Naive B cell (primary cell): ENCODE results near the gene FKBP7. TPM values are rescaled to one million over a fixed set of nuclear protein-coding genes. Genes with fewer than 3 reads are reported as not detected.
"Not testable (repeated sequence)": the region's sequence is repeated elsewhere in the genome, so short reads cannot be mapped to it uniquely, and the experiment has no call there.

Source experiments
- ATAC-seq, 2 donors: fragments of 150-1000 bp; cut with Tn5 transposase; 2 replicates each; pipeline ENCODE4 v1.10.0; 2021; ENCODE audit warnings: low read depth in 2 of 2, mild to moderate bottlenecking in 2 of 2, moderate library complexity in 2 of 2
- DNase-seq: peaks from one replicate; pipeline ENCODE4 v3.0.0; 2022
- H3K27ac Mint-ChIP-seq, 6 donors: one replicate each; pipeline ENCODE4 v1.8.0; 2020 to 2022; ENCODE audit warnings: mild to moderate bottlenecking in 6 of 6, mixed read lengths in 6 of 6, moderate library complexity in 5 of 6, inconsistent platforms in 2 of 6
- H3K27me3 Mint-ChIP-seq, 3 donors: one replicate each; pipeline ENCODE4 v1.8.0; 2021 to 2022; ENCODE audit warnings: mixed read lengths in 3 of 3, mild to moderate bottlenecking in 1 of 3
- H3K36me3 Mint-ChIP-seq, 2 donors: one replicate each; pipeline ENCODE4 v1.8.0; 2020 to 2022; ENCODE audit warnings: mixed read lengths in 2 of 2, inconsistent platforms in 1 of 2, mild to moderate bottlenecking in 1 of 2
- H3K4me1 Mint-ChIP-seq, 3 donors: one replicate each; pipeline ENCODE4 v1.8.0; 2020 to 2022; ENCODE audit warnings: mixed read lengths in 3 of 3, inconsistent platforms in 1 of 3, mild to moderate bottlenecking in 1 of 3, moderate library complexity in 1 of 3
- H3K4me3 Mint-ChIP-seq, 8 donors: one replicate each; pipeline ENCODE4 v1.8.0; 2020 to 2022; ENCODE audit warnings: mild to moderate bottlenecking in 8 of 8, mixed read lengths in 8 of 8, moderate library complexity in 8 of 8, inconsistent platforms in 2 of 8
- H3K9me3 Mint-ChIP-seq, 7 donors: one replicate each; pipeline ENCODE4 v1.8.0; 2020 to 2022; ENCODE audit warnings: mixed read lengths in 7 of 7, mild to moderate bottlenecking in 5 of 7, inconsistent platforms in 2 of 7, moderate library complexity in 1 of 7
- polyA plus RNA-seq, 6 donors: library from polyadenylated mRNA; unstranded; fragments of 300-500 nt; fragmentation: Illumina TruSeq; gene quantifications; one replicate each; pipeline ENCODE4 v1.2.3, GENCODE V29; 2021; ENCODE audit warnings: low read depth in 6 of 6

Gene FKBP7
- polyA plus RNA-seq, 6 donors from 2014 or later, result 2.4 to 9.9 (median 4.7) TPM

GRCh38 chr2:178480227-178481181 lies 2.1 kb upstream of the FKBP7 start, which contains the start of gene PLEKHA3:
PLEKHA3 (plus strand) TSS chr2:178480457; CDS start chr2:178480870, 413 bp downstream.
- H3K27me3 Mint-ChIP-seq, result no peaks in the 10 kb centered on the region
- no peaks in the 10 kb centered on the region for H3K9me3 Mint-ChIP-seq
- H3K4me1 Mint-ChIP-seq, result peaks cover 27 to 53% (median 48%) of the 10 kb centered on the region in 3 donors
- peak within 1 kb of the TSS; percentile 94 to 99 (median 98) for H3K4me3 Mint-ChIP-seq
- H3K27ac Mint-ChIP-seq, result peak within 1 kb of the TSS; percentile 96 to 100 (median 99)
- no peaks in the 10 kb centered on the region for H3K36me3 Mint-ChIP-seq
- ATAC-seq (peak; percentile 51 to 54), DNase-seq (peak; percentile 81)

DNA sequence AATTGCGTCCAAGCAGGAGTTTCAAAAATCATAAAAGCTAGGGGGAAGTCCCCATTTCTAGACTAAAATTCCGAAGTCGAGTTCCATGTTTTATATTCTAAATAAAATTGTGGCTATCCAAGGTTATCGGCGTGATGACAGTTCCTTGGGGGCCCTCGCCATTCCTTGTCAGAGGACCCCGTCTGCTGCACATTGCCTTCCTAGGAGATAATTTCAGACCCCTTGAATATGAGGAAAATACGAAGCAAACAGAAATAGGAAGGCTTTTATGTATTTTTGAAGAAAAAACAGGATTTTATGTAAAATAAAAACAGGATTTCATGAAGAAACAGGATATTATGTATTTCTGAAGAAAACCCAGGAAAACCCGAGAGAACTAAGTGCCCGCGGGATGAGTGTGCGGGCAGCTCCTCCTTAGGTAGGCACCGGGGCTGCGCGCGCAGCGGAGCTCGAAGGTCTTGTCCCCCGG lies 1.4 kb upstream of the FKBP7 start:
- H3K9me3 Mint-ChIP-seq, result no peaks in the 10 kb centered on the region
- H3K27me3 Mint-ChIP-seq, result no peaks in the 10 kb centered on the region
- DNase-seq, result no peak
- H3K4me3 Mint-ChIP-seq, result peak overlapping the region; percentile 94 to 99 (median 98)
- H3K27ac Mint-ChIP-seq, result peak overlapping the region; percentile 69 to 99 (median 96)
- no peaks in the 10 kb centered on the region for H3K36me3 Mint-ChIP-seq
- H3K4me1 Mint-ChIP-seq, result peaks cover 27 to 53% (median 44%) of the 10 kb centered on the region in 3 donors
- ATAC-seq, result no peak

- ATAC-seq, result no peak
- Mint-ChIP-seq H3K36me3 (no peaks in the 10 kb centered on the region), H3K27ac (peak overlapping the region; percentile 96 to 100 (median 99)), H3K4me3 (peak overlapping the region; percentile 94 to 99 (median 98)), H3K27me3 (no peaks in the 10 kb centered on the region), H3K4me1 (peaks cover 22 to 48% (median 40%) of the 10 kb centered on the region in 3 donors), H3K9me3 (no peaks in the 10 kb centered on the region)
- no peak for DNase-seq
These were observed 846 bp upstream of the FKBP7 start for GRCh38 chr2:178479275-178479616.

DNA sequence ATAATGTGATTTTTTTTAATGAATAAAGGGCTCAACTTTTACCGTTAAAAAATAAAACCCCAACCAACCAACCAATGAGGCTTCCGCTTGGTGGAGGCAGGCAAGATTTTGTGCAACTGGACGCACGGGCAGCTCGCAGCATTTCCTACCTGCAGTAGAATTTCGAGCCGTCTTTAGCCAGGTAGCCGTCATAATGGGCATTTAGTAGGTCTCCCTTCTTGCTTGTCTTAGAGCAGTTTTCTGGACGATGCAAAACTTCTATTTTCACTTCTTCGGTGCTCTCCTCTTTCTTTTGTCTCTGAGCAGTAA lies 316 bp downstream of the FKBP7 start:
- Mint-ChIP-seq H3K36me3 (no peaks in the 10 kb centered on the region), H3K9me3 (no peaks in the 10 kb centered on the region), H3K27ac (peak overlapping the region; percentile 96 to 100 (median 99)), H3K4me1 (peaks cover 22 to 47% (median 39%) of the 10 kb centered on the region in 3 donors), H3K4me3 (peak overlapping the region; percentile 94 to 99 (median 98)), H3K27me3 (no peaks in the 10 kb centered on the region)
- peak in 1 of 2 donors; percentile 0 for ATAC-seq
- DNase-seq, result no peak

DNA sequence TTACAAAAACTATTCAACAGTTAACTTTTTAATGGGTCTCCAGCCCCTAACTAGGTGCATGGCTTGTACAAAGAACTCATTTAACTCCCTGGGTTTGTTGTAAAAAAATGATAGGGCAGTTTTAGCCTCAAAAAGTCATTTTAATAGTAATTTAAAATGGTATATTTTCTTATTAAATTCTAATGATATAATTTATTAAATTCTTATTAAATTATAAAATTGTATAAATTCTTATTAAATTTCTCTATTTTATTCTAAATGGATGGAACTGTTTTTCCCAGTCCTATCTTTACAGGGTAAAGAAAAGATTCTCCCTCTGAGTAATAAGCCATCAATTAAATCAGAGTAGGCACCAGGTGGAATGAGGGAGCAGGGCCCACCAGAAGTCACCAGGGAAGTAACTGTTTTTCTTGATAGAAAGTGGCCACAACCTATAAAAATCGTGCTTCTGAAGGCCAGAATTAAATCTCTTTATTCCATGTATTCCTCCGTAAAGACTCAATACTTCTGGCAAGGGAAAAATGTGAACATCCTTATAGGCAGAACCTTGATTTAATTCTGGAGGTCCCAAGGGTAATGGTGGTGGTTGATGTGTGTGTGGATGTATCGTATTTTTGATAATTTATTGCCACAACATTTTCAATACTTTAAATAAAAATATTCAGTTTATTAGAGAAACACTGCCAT lies 814 bp downstream of the FKBP7 start:
- ATAC-seq, result no peak
- Mint-ChIP-seq H3K4me1 (peaks cover 20 to 42% (median 34%) of the 10 kb centered on the region in 3 donors), H3K4me3 (peak overlapping the region; percentile 94 to 99 (median 98)), H3K9me3 (no peaks in the 10 kb centered on the region), H3K36me3 (no peaks in the 10 kb centered on the region), H3K27me3 (no peaks in the 10 kb centered on the region), H3K27ac (peak overlapping the region; percentile 96 to 100 (median 99))
- DNase-seq, result no peak

- Mint-ChIP-seq H3K27ac (peak overlapping the region in 4 of 6 donors; percentile 28 to 49 (median 36)), H3K36me3 (no peaks in the 10 kb centered on the region), H3K4me3 (peak overlapping the region in 1 of 8 donors; percentile 98), H3K4me1 (peaks cover 13 to 31% (median 23%) of the 10 kb centered on the region in 3 donors), H3K9me3 (no peaks in the 10 kb centered on the region), H3K27me3 (no peaks in the 10 kb centered on the region)
- DNase-seq (no peak), ATAC-seq (no peak)
These were observed 1.9 kb downstream of the FKBP7 start for GRCh38 chr2:178476477-178476876.

GRCh38 chr2:178474560-178474959 lies 3.8 kb downstream of the FKBP7 start:
- ATAC-seq (no peak), DNase-seq (no peak)
- no peak overlapping the region for H3K27ac Mint-ChIP-seq
- no peaks in the 10 kb centered on the region for H3K36me3 Mint-ChIP-seq
- no peak overlapping the region for H3K4me3 Mint-ChIP-seq
- H3K9me3 Mint-ChIP-seq, result no peaks in the 10 kb centered on the region
- peaks cover 5 to 20% (median 15%) of the 10 kb centered on the region in 3 donors for H3K4me1 Mint-ChIP-seq
- no peaks in the 10 kb centered on the region for H3K27me3 Mint-ChIP-seq

DNA sequence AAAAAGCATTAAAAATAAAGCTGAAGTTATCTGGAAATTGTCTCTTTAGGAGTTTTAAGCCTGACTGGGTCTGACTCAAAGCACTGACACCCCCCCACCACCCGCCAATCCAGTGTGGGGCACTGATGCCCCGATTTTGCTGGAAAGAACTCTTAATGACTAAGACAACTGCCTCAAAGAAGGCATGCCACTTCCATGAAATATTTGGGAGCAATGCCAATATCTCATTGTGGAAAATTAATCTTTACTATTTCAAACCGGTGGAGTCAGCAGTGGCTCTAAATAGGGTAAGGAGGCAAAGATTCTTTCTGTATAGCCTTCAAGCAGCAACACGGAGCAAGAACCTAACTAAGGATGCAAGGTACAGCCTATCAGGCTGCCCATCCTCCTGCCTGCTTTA lies 4.5 kb downstream of the FKBP7 start:
- no peaks in the 10 kb centered on the region for H3K27me3 Mint-ChIP-seq
- DNase-seq (no peak), ATAC-seq (no peak)
- peaks cover 5 to 14% (median 9%) of the 10 kb centered on the region in 3 donors for H3K4me1 Mint-ChIP-seq
- no peak overlapping the region for H3K27ac Mint-ChIP-seq
- H3K36me3 Mint-ChIP-seq, result no peaks in the 10 kb centered on the region
- H3K4me3 Mint-ChIP-seq, result no peak overlapping the region
- no peaks in the 10 kb centered on the region for H3K9me3 Mint-ChIP-seq

- Mint-ChIP-seq H3K4me3 (peak overlapping the region in 1 of 8 donors; percentile 54), H3K27me3 (no peaks in the 10 kb centered on the region)
These were observed 5.0 kb downstream of the FKBP7 start for GRCh38 chr2:178473373-178473772.

DNA sequence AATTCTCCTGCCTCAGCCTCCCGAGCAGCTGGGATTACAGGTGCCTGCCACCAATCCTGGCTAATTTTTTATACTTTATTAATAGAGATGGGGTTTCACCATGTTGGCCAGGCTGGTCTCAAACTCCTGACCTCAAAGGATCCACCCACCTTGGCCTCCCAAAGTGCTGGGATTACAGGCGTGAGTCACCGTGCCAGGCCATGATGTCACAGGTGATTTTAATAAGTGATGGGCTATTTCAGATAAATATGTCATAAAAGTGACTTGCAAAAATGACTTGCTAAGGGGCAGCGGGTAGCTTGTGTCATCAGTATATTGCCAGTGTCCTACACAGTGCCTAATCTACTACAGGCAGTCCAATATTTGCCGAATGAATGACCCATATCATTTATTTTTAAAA lies 7.1 kb downstream of the FKBP7 start:
- ATAC-seq, H3K36me3 Mint-ChIP-seq, H3K27ac Mint-ChIP-seq, H3K4me3 Mint-ChIP-seq, H3K4me1 Mint-ChIP-seq, H3K9me3 Mint-ChIP-seq, DNase-seq, H3K27me3 Mint-ChIP-seq: not testable (repeated sequence)

More at GRCh38 chr2:178473373-178473772, 5.0 kb downstream of the FKBP7 start:
- ATAC-seq (no peak), DNase-seq (no peak)
- H3K4me1 Mint-ChIP-seq, result peaks cover 2 to 9% (median 3%) of the 10 kb centered on the region in 3 donors
- no peaks in the 10 kb centered on the region for H3K9me3 Mint-ChIP-seq
- H3K27ac Mint-ChIP-seq, result no peak overlapping the region
- no peaks in the 10 kb centered on the region for H3K36me3 Mint-ChIP-seq

- no peaks in the 10 kb centered on the region for H3K4me1 Mint-ChIP-seq
- H3K27ac Mint-ChIP-seq, result no peak overlapping the region
- no peaks in the 10 kb centered on the region for H3K9me3 Mint-ChIP-seq
- H3K4me3 Mint-ChIP-seq, result no peak overlapping the region
- H3K27me3 Mint-ChIP-seq, result no peaks in the 10 kb centered on the region
- no peak for ATAC-seq
- no peak for DNase-seq
- H3K36me3 Mint-ChIP-seq, result no peaks in the 10 kb centered on the region
These were observed 9.1 kb downstream of the FKBP7 start for GRCh38 chr2:178469219-178469849.

GRCh38 chr2:178457390-178457886 lies 21.0 kb downstream of the FKBP7 start:
- Mint-ChIP-seq H3K4me1 (peaks cover 0 to 5% (median 0%) of the 10 kb centered on the region in 3 donors), H3K27me3 (peaks cover 0 to 6% (median 0%) of the 10 kb centered on the region in 3 donors), H3K36me3 (no peaks in the 10 kb centered on the region), H3K4me3 (no peak overlapping the region), H3K27ac (peak overlapping the region in 1 of 6 donors; percentile 66), H3K9me3 (peaks cover 0 to under 1% (median 0%) of the 10 kb centered on the region in 7 donors)
- DNase-seq (no peak), ATAC-seq (no peak)

DNA sequence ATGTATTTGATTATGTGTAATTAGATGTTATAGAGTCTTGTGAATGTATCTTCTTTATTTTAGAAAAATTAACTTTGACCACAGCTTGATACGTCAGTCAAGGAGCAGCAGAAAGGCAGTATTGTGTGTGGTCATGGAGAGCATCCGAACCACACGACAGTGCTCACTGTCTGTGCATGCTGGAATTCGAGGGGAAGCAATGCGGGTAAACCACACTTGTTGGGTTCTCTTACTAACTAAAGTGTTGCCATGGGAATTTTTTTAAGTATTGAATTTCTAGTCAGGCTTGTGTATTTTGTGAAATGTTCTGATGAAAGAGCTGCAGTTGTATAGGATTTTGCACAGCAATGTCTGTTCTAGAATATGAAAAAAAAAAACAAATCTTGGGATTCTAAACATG lies 22.5 kb downstream of the FKBP7 start:
- H3K4me1 Mint-ChIP-seq, result peaks cover 8 to 13% (median 9%) of the 10 kb centered on the region in 3 donors
- H3K9me3 Mint-ChIP-seq, result no peaks in the 10 kb centered on the region
- no peak for DNase-seq
- H3K27ac Mint-ChIP-seq, result peak overlapping the region in 1 of 6 donors; percentile 13
- H3K36me3 Mint-ChIP-seq, result no peaks in the 10 kb centered on the region
- H3K4me3 Mint-ChIP-seq, result no peak overlapping the region
- ATAC-seq, result no peak
- peaks cover 0 to 6% (median 0%) of the 10 kb centered on the region in 3 donors for H3K27me3 Mint-ChIP-seq
